Esophagus squamous epithelium (tissue), 5 donors: ENCODE measurements around the gene FCHSD2. TPM values are rescaled to one million over a fixed set of nuclear protein-coding genes. Genes with fewer than 3 reads are reported as not detected.
A peak's percentile ranks its signal among the peaks of the same experiment; 100 is the strongest.
"Not testable (repeated sequence)": the region's sequence is repeated elsewhere in the genome, so short reads cannot be mapped to it uniquely, and the experiment has no call there.

Experiments
- DNase-seq: peaks from one replicate; lab custom pipeline; 2025; lab: John Stamatoyannopoulos, UW
- H3K27ac ChIP-seq, 4 donors: fragments of 200-600 bp; sonication (generic); one replicate each; pipeline ENCODE4 v1.5.1; 2016 to 2019; ENCODE audit warnings: mild to moderate bottlenecking in 1 of 4
- H3K27me3 ChIP-seq, 4 donors: fragments of 200-600 bp; sonication (generic); 1 replicate in 3 of 4; 2 replicates in 1 of 4; pipeline versions ENCODE4 v1.5.1 to v1.6.0; 2017 to 2021; ENCODE audit warnings: antibody characterized with exemption in 1 of 4
- H3K36me3 ChIP-seq, 3 donors: fragments of 200-600 bp; sonication (generic); one replicate each; pipeline ENCODE4 v1.5.1; 2016 to 2019
- H3K4me1 ChIP-seq, 3 donors: fragments of 200-600 bp; sonication (generic); one replicate each; pipeline ENCODE4 v1.5.1; 2017 to 2019
- H3K4me3 ChIP-seq, 4 donors: fragments of 200-600 bp; sonication (generic); 1 replicate in 3 of 4; 2 replicates in 1 of 4; pipeline ENCODE4 v1.5.1; 2016 to 2019; ENCODE audit warnings: mild to moderate bottlenecking in 2 of 4, moderate library complexity in 1 of 4
- H3K9me3 ChIP-seq, 3 donors: fragments of 200-600 bp; sonication (generic); one replicate each; pipeline ENCODE4 v1.5.1; 2016 to 2019
- CTCF ChIP-seq, 6 experiments: fragments of 450-650 bp in 4 of 6; fragments of 200-600 bp in 2 of 6; sonication (generic) in 2 of 6; IDR thresholded peaks; one replicate each; pipeline ENCODE4 v1.5.1; 2016 to 2019; ENCODE audit warnings: antibody characterized with exemption in 6 of 6, mild to moderate bottlenecking in 4 of 6, moderate library complexity in 4 of 6
- POLR2A ChIP-seq, 4 donors: fragments of 450-650 bp; IDR thresholded peaks; one replicate each; pipeline ENCODE4 v1.6.1; 2017; ENCODE audit warnings: antibody characterized with exemption in 4 of 4, mild to moderate bottlenecking in 4 of 4, moderate library complexity in 3 of 4
- WGBS, 2 donors: methylation state at CpG; one replicate each; pipeline ENCODE4 v1.1.5; 2018; 5-methylcytosine and 5-hydroxymethylcytosine counted together
- intact Hi-C: fragments of 100-400 bp; cut with DNase I; formaldehyde crosslinking; loops from one replicate; pipeline ENCODE4 v1.15.0; 2022
- total RNA-seq, 4 donors: library from RNA; depleted of rRNA; stranded (reverse); fragments of >200 nt; gene quantifications; one replicate each; pipeline ENCODE4 v1.1.0, GENCODE V29; 2016
- donor health status: DM: yes; HTN: yes; CAD: no.

Gene FCHSD2
- total RNA-seq, 4 donors from 2014 or later: 4.1 to 12.8 (median 6.8) TPM

- Histone ChIP-seq H3K9me3 (no peaks in the 10 kb centered on the region), H3K27me3 (no peaks in the 10 kb centered on the region), H3K4me1 (peaks cover 0 to 27% (median 0%) of the 10 kb centered on the region in 3 donors), H3K36me3 (peaks cover 0 to 25% (median 0%) of the 10 kb centered on the region in 3 donors), H3K4me3 (no peak overlapping the region), H3K27ac (peak overlapping the region in 3 of 4 donors; percentile 45 to 75 (median 60))
- intact Hi-C loops: no loop called here
- WGBS, 2 donors: 64 to 67% methylated on average over 5 of the region's 5 CpGs
- DNase-seq: no peak
- no peak for TF ChIP-seq POLR2A (IDR thresholded peaks at IDR 0.05)
- no peak for TF ChIP-seq CTCF (IDR thresholded peaks at IDR 0.05)
Measured at GRCh38 chr11:72807021-72807693, 335.0 kb downstream of the FCHSD2 start.

GRCh38 chr11:72806378-72806777 lies 335.7 kb downstream of the FCHSD2 start:
- DNase-seq, intact Hi-C loops, H3K4me3 ChIP-seq, H3K9me3 ChIP-seq, H3K27me3 ChIP-seq: not testable (repeated sequence)
- WGBS, 2 donors: 94 to 100% methylated on average over 1 of the region's 1 CpG
- peaks cover 0 to 19% (median 0%) of the 10 kb centered on the region in 3 donors for H3K4me1 ChIP-seq
- peaks cover 0 to 25% (median 0%) of the 10 kb centered on the region in 3 donors for H3K36me3 ChIP-seq
- H3K27ac ChIP-seq: peak overlapping the region in 2 of 4 donors; percentile 25

GRCh38 chr11:72805216-72805615 lies 336.9 kb downstream of the FCHSD2 start:
- WGBS, 2 donors: 66 to 72% methylated on average over 6 of the region's 6 CpGs

GRCh38 chr11:72802822-72803221 lies 339.3 kb downstream of the FCHSD2 start:
- TF ChIP-seq CTCF (IDR thresholded peaks at IDR 0.05): no peak
- TF ChIP-seq POLR2A (IDR thresholded peaks at IDR 0.05): no peak
- no peak for DNase-seq
- no peak overlapping the region for H3K4me3 ChIP-seq
- H3K9me3 ChIP-seq: no peaks in the 10 kb centered on the region
- intact Hi-C loops: no loop called here
- WGBS, 2 donors: 72 to 93% methylated on average over 6 of the region's 6 CpGs
- H3K36me3 ChIP-seq: no peaks in the 10 kb centered on the region
- H3K27me3 ChIP-seq: no peaks in the 10 kb centered on the region
- no peak overlapping the region for H3K27ac ChIP-seq
- peaks cover 0 to 11% (median 0%) of the 10 kb centered on the region in 3 donors for H3K4me1 ChIP-seq

More at GRCh38 chr11:72805216-72805615, 336.9 kb downstream of the FCHSD2 start:
- Histone ChIP-seq H3K27ac (no peak overlapping the region), H3K9me3 (no peaks in the 10 kb centered on the region), H3K27me3 (no peaks in the 10 kb centered on the region), H3K36me3 (peaks cover 0 to 17% (median 0%) of the 10 kb centered on the region in 3 donors), H3K4me3 (no peak overlapping the region), H3K4me1 (peaks cover 0 to 11% (median 0%) of the 10 kb centered on the region in 3 donors)
- intact Hi-C loops: no loop called here
- TF ChIP-seq POLR2A (IDR thresholded peaks at IDR 0.05): no peak
- no peak for DNase-seq

GRCh38 chr11:72799441-72799840 lies 342.7 kb downstream of the FCHSD2 start:
- H3K36me3 ChIP-seq: no peaks in the 10 kb centered on the region
- peaks cover 4 to 5% (median 4%) of the 10 kb centered on the region in 3 donors for H3K4me1 ChIP-seq
- 38 to 58% methylated on average over 3 to 4 of the region's 4 CpGs for WGBS, 2 donors
- H3K4me3 ChIP-seq: no peak overlapping the region
- no peak overlapping the region for H3K27ac ChIP-seq
- H3K9me3 ChIP-seq: no peaks in the 10 kb centered on the region
- DNase-seq: no peak
- no peak for TF ChIP-seq CTCF (IDR thresholded peaks at IDR 0.05)
- H3K27me3 ChIP-seq: no peaks in the 10 kb centered on the region
- intact Hi-C loops: no loop called here

GRCh38 chr11:72798361-72798760 lies 343.8 kb downstream of the FCHSD2 start:
- Histone ChIP-seq H3K4me1 (peaks cover 9 to 10% (median 10%) of the 10 kb centered on the region in 3 donors), H3K27me3 (no peaks in the 10 kb centered on the region), H3K4me3 (no peak overlapping the region), H3K36me3 (no peaks in the 10 kb centered on the region), H3K9me3 (no peaks in the 10 kb centered on the region), H3K27ac (no peak overlapping the region)
- DNase-seq: no peak
- WGBS, 2 donors: 69 to 81% methylated on average over 2 to 3 of the region's 4 CpGs
- TF ChIP-seq POLR2A (IDR thresholded peaks at IDR 0.05) (no peak), CTCF (IDR thresholded peaks at IDR 0.05) (no peak)
- intact Hi-C loops: no loop called here
